Panc1 (cell line): ENCODE data around the gene CBX2. TPM values are rescaled to one million over a fixed set of nuclear protein-coding genes. Genes with fewer than 3 reads are reported as not detected.

Experiments
- ATAC-seq: fragments of 200-7000 bp; cut with Tn5 transposase; 2 replicates; pipeline ENCODE4 v1.9.1; 2020; ENCODE audit warnings: mild to moderate bottlenecking, moderate library complexity
- BruUV-seq: library from RNA; stranded (reverse); fragments of 400-500 nt; replicated peaks from 2 replicates; lab custom pipeline; 2021; lab: Mats Ljungman, UMichigan
- CTCF ChIA-PET: fragments of 300-600 bp; sonication (Branson Sonifier 250); formaldehyde crosslinking; loops from one replicate; lab custom pipeline; 2022; ENCODE audit warnings: antibody characterized with exemption; lab: Charles Lee
- POLR2A ChIA-PET: fragments of 300-600 bp; sonication (Branson Sonifier 250); formaldehyde crosslinking; loops from one replicate; lab custom pipeline; 2022; ENCODE audit warnings: antibody characterized with exemption; lab: Charles Lee
- DNase-seq: peaks from one replicate; pipeline ENCODE4 v3.0.0-alpha.2; 2010; ENCODE audit warnings: low read depth, low spot score
- H3K27ac ChIP-seq: 2 replicates; pipeline ENCODE4 v1.5.1; 2011; ENCODE audit warnings: mild to moderate bottlenecking, low read length, inconsistent platforms
- H3K27me3 ChIP-seq: fragments of 200-500 bp; sonication (Bioruptor generic); 2 replicates; pipeline ENCODE4 v1.6.0; 2014; ENCODE audit warnings: low read length, inconsistent platforms; ENCODE audit not compliant: control insufficient read depth, insufficient read depth
- H3K36me3 ChIP-seq: fragments of 200-500 bp; sonication (Bioruptor generic); 2 replicates; pipeline ENCODE4 v1.5.1; 2014; ENCODE audit warnings: inconsistent platforms, mild to moderate bottlenecking, low read length, moderate library complexity; ENCODE audit not compliant: control insufficient read depth, insufficient read depth
- H3K4me1 ChIP-seq: 2 replicates; pipeline ENCODE4 v1.5.1; 2011; ENCODE audit warnings: inconsistent platforms, mild to moderate bottlenecking, low read length, moderate library complexity; ENCODE audit not compliant: control insufficient read depth, insufficient read depth
- H3K4me3 ChIP-seq, 2 experiments: 2 replicates each; pipeline ENCODE4 v1.5.1; 2011 to 2012; ENCODE audit warnings: low read depth in 2 of 2, low read length in 2 of 2, mild to moderate bottlenecking in 2 of 2, inconsistent platforms in 1 of 2, moderate library complexity in 1 of 2
- H3K9me3 ChIP-seq: fragments of 200-500 bp; sonication (Bioruptor generic); 2 replicates; pipeline ENCODE4 v1.5.1; 2014; ENCODE audit warnings: low read depth, mild to moderate bottlenecking, inconsistent platforms, low read length, moderate library complexity; ENCODE audit not compliant: control insufficient read depth, insufficient read depth
- CTCF ChIP-seq: fragments of 450-650 bp; IDR thresholded peaks from 2 replicates; pipeline ENCODE4 v1.5.1; 2017; ENCODE audit warnings: mild to moderate bottlenecking
- POLR2AphosphoS5 ChIP-seq: IDR thresholded peaks from 2 replicates; pipeline ENCODE4 v1.6.1; 2012; ENCODE audit warnings: mild to moderate bottlenecking, low read depth, low read length, moderate library complexity
- REST ChIP-seq, 2 experiments: IDR thresholded peaks; 2 replicates each; pipeline ENCODE4 v1.6.1; 2011 to 2012; ENCODE audit warnings: low read depth in 2 of 2, control low read depth in 1 of 2, low read length in 1 of 2, mild to moderate bottlenecking in 1 of 2, moderate library complexity in 1 of 2; ENCODE audit not compliant: insufficient read depth in 1 of 2
- SIN3A ChIP-seq: IDR thresholded peaks from 2 replicates; pipeline ENCODE4 v1.6.1; 2012; ENCODE audit warnings: low read depth, mild to moderate bottlenecking, low read length, moderate library complexity, borderline replicate concordance; ENCODE audit not compliant: insufficient read depth
- TCF7L2 ChIP-seq: IDR thresholded peaks from 2 replicates; pipeline ENCODE4 v1.6.1; 2011; ENCODE audit warnings: mild to moderate bottlenecking, low read depth, low read length, inconsistent platforms
- in situ Hi-C: cut with HindIII; loops from 2 replicates; pipeline ENCODE4 v1.10.0; 2016; ENCODE audit warnings: low sequenced_read_pairs, low pct_unique_long_range_greater_than_20kb
- intact Hi-C: fragments of 100-400 bp; cut with micrococcal nuclease; formaldehyde crosslinking; loops from one replicate; pipeline ENCODE4 v1.10.0; 2022; ENCODE audit not compliant: unreplicated experiment
- total RNA-seq: library from RNA; stranded (reverse); gene quantifications from one replicate; pipeline ENCODE4 v1.2.1, GENCODE V29; 2021; ENCODE audit not compliant: unreplicated experiment

The CBX2 gene
- total RNA-seq, 1 experiment from 2014 or later = 9.0 TPM

- H3K4me3 ChIP-seq = no peak overlapping the region
- intact Hi-C loops (loop anchor here (10.0 kb wide), 1 partner anchor 86 kb away; the partner anchor contains the start of gene CBX4), in situ Hi-C loops (no loop called here)
- H3K27ac ChIP-seq = no peak overlapping the region
- POLR2A ChIA-PET = no interaction called here
- no peak for DNase-seq
- ATAC-seq = no peak
- H3K36me3 ChIP-seq = no peaks in the 10 kb centered on the region
- H3K27me3 ChIP-seq = 0 out of 2 replicates have a peak, but pooled peaks cover 3% of the 10 kb centered on the region
- CTCF ChIA-PET = no interaction called here
- no peaks in the 10 kb centered on the region for H3K9me3 ChIP-seq
- peaks cover 8% of the 10 kb centered on the region; the same call in 1 of the 2 replicates for H3K4me1 ChIP-seq
- BruUV-seq = no TSS peak
- no peak for TF ChIP-seq POLR2AphosphoS5
- TF ChIP-seq CTCF = no peak
- TF ChIP-seq TCF7L2 = no peak
- no peak for TF ChIP-seq SIN3A
- no peak for TF ChIP-seq REST (IDR thresholded peaks at IDR 0.05; ENCODE audit: insufficient read depth in 1 of 2, low read depth in 2 of 2, low read length in 1 of 2)
Observed at GRCh38 chr17:79749156-79749815, 28.7 kb upstream of the CBX2 start.

GRCh38 chr17:79749958-79750357, 28.0 kb upstream of the CBX2 start:
- Histone ChIP-seq H3K27ac (no peak overlapping the region), H3K27me3 (0 out of 2 replicates have a peak, but pooled peaks cover 3% of the 10 kb centered on the region), H3K36me3 (no peaks in the 10 kb centered on the region), H3K9me3 (no peaks in the 10 kb centered on the region), H3K4me3 (no peak overlapping the region), H3K4me1 (peaks cover 8% of the 10 kb centered on the region; the same call in 1 of the 2 replicates)
- intact Hi-C loops = loop anchor here (10.0 kb wide), 1 partner anchor 85 kb away; the partner anchor contains the start of gene CBX4
- ATAC-seq (no peak), DNase-seq (no peak)
- in situ Hi-C loops = no loop called here
- POLR2A ChIA-PET = no interaction called here
- no TSS peak for BruUV-seq
- no peak for TF ChIP-seq POLR2AphosphoS5
- CTCF ChIA-PET = interaction anchor here (0.7 kb wide), 1 partner anchor 8 kb away, joined by 4 read pairs; no protein-coding TSS in a partner anchor
